Measurements from ENCODE around the gene LCN6.

Gene LCN6

GRCh38 chr9:136695955-136696354 lies 52.4 kb downstream of the LCN6 start:
- TF ChIP-seq CTCF (IDR thresholded peaks at IDR 0.05; ENCODE audit: borderline replicate concordance, insufficient read depth, low read depth, low read length), result no peak
- H3K4me3 ChIP-seq (ENCODE audit: low read depth, low read length), result no peak overlapping the region

GRCh38 chr9:136695435-136695895 lies 52.9 kb downstream of the LCN6 start:
- no peak overlapping the region for H3K4me3 ChIP-seq (ENCODE audit: low read depth, low read length)
- TF ChIP-seq CTCF (IDR thresholded peaks at IDR 0.05; ENCODE audit: borderline replicate concordance, insufficient read depth, low read depth, low read length), result no peak

GRCh38 chr9:136694872-136695247 lies 53.5 kb downstream of the LCN6 start:
- no peak overlapping the region for H3K4me3 ChIP-seq (ENCODE audit: low read depth, low read length)
- TF ChIP-seq CTCF (IDR thresholded peaks at IDR 0.05; ENCODE audit: borderline replicate concordance, insufficient read depth, low read depth, low read length), result no peak

GRCh38 chr9:136694163-136694871 lies 54.0 kb downstream of the LCN6 start:
- TF ChIP-seq CTCF (IDR thresholded peaks at IDR 0.05; ENCODE audit: borderline replicate concordance, insufficient read depth, low read depth, low read length), result peak; percentile 70
- H3K4me3 ChIP-seq (ENCODE audit: low read depth, low read length), result no peak overlapping the region

Measured in GM12875 (cell line).